GM19372 (cell line): Measurements from ENCODE around the gene ACAP3.

ENCODE experiments used
- ATAC-seq: cut with Tn5 transposase; IDR thresholded peaks from one replicate; pipeline ENCODE4 v1.9.1; 2021; ENCODE audit warnings: mild to moderate bottlenecking, low read depth, moderate library complexity; ENCODE audit not compliant: unreplicated experiment

The ACAP3 gene

GRCh38 chr1:1303736-1304135 lies 4.0 kb downstream of the ACAP3 start:
- no peak for ATAC-seq

GRCh38 chr1:1302951-1303509 lies 4.7 kb downstream of the ACAP3 start:
- no peak for ATAC-seq

- no peak for ATAC-seq
Measured at GRCh38 chr1:1302006-1302430, 5.7 kb downstream of the ACAP3 start.

GRCh38 chr1:1300352-1300739 lies 7.4 kb downstream of the ACAP3 start:
- ATAC-seq = no peak

- ATAC-seq = no peak
Measured at GRCh38 chr1:1299686-1300351, 7.9 kb downstream of the ACAP3 start.

GRCh38 chr1:1298861-1299685 lies 8.7 kb downstream of the ACAP3 start:
- no peak for ATAC-seq

- ATAC-seq = no peak
Measured at GRCh38 chr1:1297802-1298424, 9.8 kb downstream of the ACAP3 start.

- no peak for ATAC-seq
Measured at GRCh38 chr1:1296070-1297061, 11.4 kb downstream of the ACAP3 start.

GRCh38 chr1:1295154-1295923 lies 12.4 kb downstream of the ACAP3 start:
- no peak for ATAC-seq

- no peak for ATAC-seq
Measured at GRCh38 chr1:1294250-1294890, 13.4 kb downstream of the ACAP3 start.

GRCh38 chr1:1293263-1294249 lies 14.2 kb downstream of the ACAP3 start:
- ATAC-seq = no peak

- no peak for ATAC-seq
Measured at GRCh38 chr1:1292851-1293250, 14.9 kb downstream of the ACAP3 start.

- ATAC-seq = no peak
Measured at GRCh38 chr1:1292442-1292779, 15.3 kb downstream of the ACAP3 start.

- no peak for ATAC-seq
Measured at GRCh38 chr1:1291548-1292441, 15.9 kb downstream of the ACAP3 start.

GRCh38 chr1:1291023-1291528 lies 16.7 kb downstream of the ACAP3 start:
- no peak for ATAC-seq

GRCh38 chr1:1290238-1290731 lies 17.4 kb downstream of the ACAP3 start:
- no peak for ATAC-seq
